HEK293T (cell line): Measurements from ENCODE around the gene TMEM161A.

Experiments
- ARNT ChIP-seq: fragments of 450-650 bp; IDR thresholded peaks from 2 replicates; pipeline ENCODE4 v1.6.1; 2017; ENCODE audit warnings: mild to moderate bottlenecking
- BHLHE40 ChIP-seq: fragments of 450-650 bp; IDR thresholded peaks from 2 replicates; pipeline ENCODE4 v1.6.1; 2016; ENCODE audit warnings: mild to moderate bottlenecking, moderate library complexity, borderline replicate concordance
- ELF4 ChIP-seq: fragments of 450-650 bp; IDR thresholded peaks from 2 replicates; pipeline ENCODE4 v1.6.1; 2017; ENCODE audit warnings: antibody characterized with exemption
- FOXA1 ChIP-seq: fragments of 450-650 bp; IDR thresholded peaks from 2 replicates; pipeline ENCODE4 v1.6.1; 2016; ENCODE audit warnings: mild to moderate bottlenecking
- FOXK2 ChIP-seq: fragments of 450-650 bp; IDR thresholded peaks from 2 replicates; pipeline ENCODE4 v1.6.1; 2016; ENCODE audit warnings: mild to moderate bottlenecking
- FOXM1 ChIP-seq: fragments of 450-650 bp; IDR thresholded peaks from 2 replicates; pipeline ENCODE4 v1.6.1; 2017; ENCODE audit warnings: mild to moderate bottlenecking, borderline replicate concordance
- HDGF ChIP-seq: fragments of 450-650 bp; IDR thresholded peaks from 2 replicates; pipeline ENCODE4 v1.6.1; 2017; ENCODE audit warnings: antibody characterized with exemption, borderline replicate concordance
- L3MBTL2 ChIP-seq: fragments of 450-650 bp; conservative IDR thresholded peaks from 2 replicates; pipeline ENCODE4 v1.6.1; 2016; ENCODE audit warnings: mild to moderate bottlenecking
- LEF1 ChIP-seq: fragments of 450-650 bp; IDR thresholded peaks from 2 replicates; pipeline ENCODE4 v1.6.1; 2017; ENCODE audit warnings: mild to moderate bottlenecking, borderline replicate concordance
- NFRKB ChIP-seq: fragments of 450-650 bp; IDR thresholded peaks from 2 replicates; pipeline ENCODE4 v1.6.1; 2016; ENCODE audit warnings: mild to moderate bottlenecking, moderate library complexity
- PKNOX1 ChIP-seq: fragments of 450-650 bp; IDR thresholded peaks from 2 replicates; pipeline ENCODE4 v1.6.1; 2016
- SP1 ChIP-seq: fragments of 450-650 bp; IDR thresholded peaks from 2 replicates; pipeline ENCODE4 v1.6.1; 2017
- SUZ12 ChIP-seq: fragments of 450-650 bp; IDR thresholded peaks from 2 replicates; pipeline ENCODE4 v1.6.1; 2016; ENCODE audit warnings: mild to moderate bottlenecking
- ZNF384 ChIP-seq: fragments of 450-650 bp; IDR thresholded peaks from 2 replicates; pipeline ENCODE4 v1.6.1; 2016

GRCh38 chr19:19074196-19074882 is 63.9 kb downstream of the TMEM161A start:
- no peak for TF ChIP-seq BHLHE40
- TF ChIP-seq ELF4: no peak
- TF ChIP-seq ZNF384: no peak
- no peak for TF ChIP-seq HDGF
- TF ChIP-seq NFRKB: no peak
- no peak for TF ChIP-seq FOXM1
- no peak for TF ChIP-seq ARNT
- no peak for TF ChIP-seq FOXA1
- no peak for TF ChIP-seq L3MBTL2
- no peak for TF ChIP-seq SUZ12
- TF ChIP-seq FOXK2: no peak
- TF ChIP-seq PKNOX1: no peak
- TF ChIP-seq SP1: no peak
- TF ChIP-seq LEF1: no peak
